ENCODE results near the gene VMA21.

- TF ChIP-seq EZH2 (IDR thresholded peaks at IDR 0.05) (no peak), FOXP2 (optimal IDR thresholded peaks at IDR 0.05; ENCODE audit: control extremely low read depth, extremely low read length, insufficient read depth) (no peak)
Observed at GRCh38 chrX:151448509-151448908, 51.5 kb downstream of the VMA21 start.
